ENCODE data around the gene COL4A2.
A peak's percentile ranks its signal among the peaks of the same experiment; 100 is the strongest.

The COL4A2 gene

GRCh38 chr13:110402299-110403069 lies 95.4 kb downstream of the COL4A2 start:
- DNase-seq (ENCODE audit: low read depth), result no peak

- peak; percentile 84 for DNase-seq (ENCODE audit: low read depth)
Observed at GRCh38 chr13:110403315-110403714, 96.2 kb downstream of the COL4A2 start.

- DNase-seq (ENCODE audit: low read depth), result peak; percentile 74
Observed at GRCh38 chr13:110403721-110404120, 96.6 kb downstream of the COL4A2 start.

GRCh38 chr13:110404321-110404720 lies 97.2 kb downstream of the COL4A2 start:
- no peak for DNase-seq (ENCODE audit: low read depth)

- peak; percentile 87 for DNase-seq (ENCODE audit: low read depth)
Observed at GRCh38 chr13:110405597-110406450, 98.7 kb downstream of the COL4A2 start.

GRCh38 chr13:110407021-110407420 lies 99.9 kb downstream of the COL4A2 start:
- no peak for DNase-seq (ENCODE audit: low read depth)

- no peak for DNase-seq (ENCODE audit: low read depth)
Observed at GRCh38 chr13:110407531-110407930, 100.4 kb downstream of the COL4A2 start.

- DNase-seq (ENCODE audit: low read depth), result no peak
Observed at GRCh38 chr13:110408286-110408685, 101.2 kb downstream of the COL4A2 start.

- peak; percentile 78 for DNase-seq (ENCODE audit: low read depth)
Observed at GRCh38 chr13:110409581-110409992, 102.5 kb downstream of the COL4A2 start.

- no peak for DNase-seq (ENCODE audit: low read depth)
Observed at GRCh38 chr13:110410000-110410399, 102.9 kb downstream of the COL4A2 start.

- no peak for DNase-seq (ENCODE audit: low read depth)
Observed at GRCh38 chr13:110410936-110411687, 104.0 kb downstream of the COL4A2 start.

GRCh38 chr13:110411688-110412059 lies 104.6 kb downstream of the COL4A2 start:
- no peak for DNase-seq (ENCODE audit: low read depth)

- DNase-seq (ENCODE audit: low read depth), result peak; percentile 99
Observed at GRCh38 chr13:110412132-110412914, 105.2 kb downstream of the COL4A2 start.

GRCh38 chr13:110413016-110413675 lies 106.1 kb downstream of the COL4A2 start:
- DNase-seq (ENCODE audit: low read depth), result no peak

- no peak for DNase-seq (ENCODE audit: low read depth)
Observed at GRCh38 chr13:110413676-110414040, 106.6 kb downstream of the COL4A2 start.

- DNase-seq (ENCODE audit: low read depth), result no peak
Observed at GRCh38 chr13:110414283-110414682, 107.2 kb downstream of the COL4A2 start.

GRCh38 chr13:110414931-110415330 lies 107.8 kb downstream of the COL4A2 start:
- DNase-seq (ENCODE audit: low read depth), result no peak

- no peak for DNase-seq (ENCODE audit: low read depth)
Observed at GRCh38 chr13:110415669-110416068, 108.6 kb downstream of the COL4A2 start.

- DNase-seq (ENCODE audit: low read depth), result peak; percentile 60
Observed at GRCh38 chr13:110416131-110417025, 109.3 kb downstream of the COL4A2 start.

- DNase-seq (ENCODE audit: low read depth), result no peak
Observed at GRCh38 chr13:110418944-110419343, 111.9 kb downstream of the COL4A2 start.

Measured in iris pigment epithelial cell (primary cell).